Measurements from ENCODE around the gene TMLHE. TPM values are rescaled to one million over a fixed set of nuclear protein-coding genes. Genes with fewer than 3 reads are reported as not detected.
"Not testable (repeated sequence)": the region's sequence is repeated elsewhere in the genome, so short reads cannot be mapped to it uniquely, and the experiment has no call there.

The TMLHE gene
- total and polyA plus RNA-seq, 2 experiments from 2014 or later = 15.3 to 19.5 TPM

- not testable (repeated sequence) for H3K4me3 ChIP-seq; H2AFZ ChIP-seq; H4K20me1 ChIP-seq (ENCODE audit: insufficient read depth, poor library complexity, severe bottlenecking)
Measured at GRCh38 chrX:155477136-155477535, 135.6 kb downstream of the TMLHE start.

GRCh38 chrX:155466269-155466938 is 146.3 kb downstream of the TMLHE start:
- not testable (repeated sequence) for H3K27ac ChIP-seq; H3K9me3 ChIP-seq (ENCODE audit: low read depth); H3K4me1 ChIP-seq (ENCODE audit: insufficient read depth); H3K36me3 ChIP-seq (replicated peaks; ENCODE audit: insufficient read depth, low read depth); H3K4me3 ChIP-seq; H2AFZ ChIP-seq; H3K27me3 ChIP-seq; H3K9me2 ChIP-seq (replicated peaks; ENCODE audit: insufficient read depth); H4K20me1 ChIP-seq (ENCODE audit: insufficient read depth, poor library complexity, severe bottlenecking); DNase-seq (ENCODE audit: low spot score); H3K79me2 ChIP-seq; H3K4me2 ChIP-seq
- WGBS (ENCODE audit: low lambda C conversion rate, missing lambda C conversion rate) = no CpG with 5 or more reads among the region's 9 CpGs

More at GRCh38 chrX:155477136-155477535, 135.6 kb downstream of the TMLHE start:
- H3K36me3 ChIP-seq (replicated peaks; ENCODE audit: insufficient read depth, low read depth); H3K9me2 ChIP-seq (replicated peaks; ENCODE audit: insufficient read depth); DNase-seq (ENCODE audit: low spot score); H3K27me3 ChIP-seq; H3K9me3 ChIP-seq (ENCODE audit: low read depth); H3K4me1 ChIP-seq (ENCODE audit: insufficient read depth); H3K79me2 ChIP-seq; H3K27ac ChIP-seq; H3K4me2 ChIP-seq: not testable (repeated sequence)
- no CpG with 5 or more reads among the region's 7 CpGs for WGBS (ENCODE audit: low lambda C conversion rate, missing lambda C conversion rate)

- not testable (repeated sequence) for H3K27ac ChIP-seq; DNase-seq (ENCODE audit: low spot score); H3K9me2 ChIP-seq (replicated peaks; ENCODE audit: insufficient read depth); H4K20me1 ChIP-seq (ENCODE audit: insufficient read depth, poor library complexity, severe bottlenecking); H2AFZ ChIP-seq; H3K4me3 ChIP-seq; H3K27me3 ChIP-seq; H3K79me2 ChIP-seq; H3K4me1 ChIP-seq (ENCODE audit: insufficient read depth); H3K4me2 ChIP-seq; H3K9me3 ChIP-seq (ENCODE audit: low read depth); H3K36me3 ChIP-seq (replicated peaks; ENCODE audit: insufficient read depth, low read depth)
- no CpG with 5 or more reads among the region's 8 CpGs for WGBS (ENCODE audit: low lambda C conversion rate, missing lambda C conversion rate)
Measured at GRCh38 chrX:155460501-155460900, 152.3 kb downstream of the TMLHE start.

DNA sequence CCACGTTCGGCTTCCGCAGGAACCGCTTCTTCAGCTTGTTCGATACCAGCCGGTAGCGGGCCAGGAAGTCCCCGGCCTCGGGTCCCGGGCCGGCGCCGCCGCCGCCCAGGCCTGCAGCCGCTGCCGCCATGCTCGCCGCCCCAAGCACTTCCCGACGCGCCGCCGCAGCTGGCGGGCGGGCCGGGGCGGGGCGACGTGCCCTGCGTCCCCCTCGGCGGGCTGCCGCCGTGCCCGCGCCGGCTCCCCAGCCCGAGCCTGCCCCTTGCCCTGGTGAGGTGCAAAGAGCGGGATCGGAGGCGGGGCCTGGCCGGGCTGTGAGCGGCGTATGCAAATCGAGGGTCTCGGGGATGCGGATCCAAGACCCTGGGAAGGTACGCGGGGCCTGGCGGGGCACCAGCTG is 154.3 kb downstream of the TMLHE start, which contains the start of gene F8A3:
TSS of gene F8A3 (minus strand) at position 150 of the 400 bp plus-strand sequence. CDS start at position 130, 20 bp downstream.
- H3K4me3 ChIP-seq; H3K4me2 ChIP-seq; H3K36me3 ChIP-seq (replicated peaks; ENCODE audit: insufficient read depth, low read depth); H3K27me3 ChIP-seq; H3K4me1 ChIP-seq (ENCODE audit: insufficient read depth); H3K9me2 ChIP-seq (replicated peaks; ENCODE audit: insufficient read depth); H3K9me3 ChIP-seq (ENCODE audit: low read depth); DNase-seq (ENCODE audit: low spot score); H3K27ac ChIP-seq; H4K20me1 ChIP-seq (ENCODE audit: insufficient read depth, poor library complexity, severe bottlenecking); H2AFZ ChIP-seq; H3K79me2 ChIP-seq: not testable (repeated sequence)
- no CpG with 5 or more reads among the region's 51 CpGs for WGBS (ENCODE audit: low lambda C conversion rate, missing lambda C conversion rate)

- not testable (repeated sequence) for H3K27ac ChIP-seq; DNase-seq (ENCODE audit: low spot score); H3K9me3 ChIP-seq (ENCODE audit: low read depth); H3K9me2 ChIP-seq (replicated peaks; ENCODE audit: insufficient read depth); H3K79me2 ChIP-seq; H3K36me3 ChIP-seq (replicated peaks; ENCODE audit: insufficient read depth, low read depth); H3K4me2 ChIP-seq; H2AFZ ChIP-seq; H3K27me3 ChIP-seq; H4K20me1 ChIP-seq (ENCODE audit: insufficient read depth, poor library complexity, severe bottlenecking); H3K4me3 ChIP-seq; H3K4me1 ChIP-seq (ENCODE audit: insufficient read depth)
- WGBS (ENCODE audit: low lambda C conversion rate, missing lambda C conversion rate) = no CpG with 5 or more reads among the region's 97 CpGs
Measured at GRCh38 chrX:155457761-155458447, 154.8 kb downstream of the TMLHE start.

DNA sequence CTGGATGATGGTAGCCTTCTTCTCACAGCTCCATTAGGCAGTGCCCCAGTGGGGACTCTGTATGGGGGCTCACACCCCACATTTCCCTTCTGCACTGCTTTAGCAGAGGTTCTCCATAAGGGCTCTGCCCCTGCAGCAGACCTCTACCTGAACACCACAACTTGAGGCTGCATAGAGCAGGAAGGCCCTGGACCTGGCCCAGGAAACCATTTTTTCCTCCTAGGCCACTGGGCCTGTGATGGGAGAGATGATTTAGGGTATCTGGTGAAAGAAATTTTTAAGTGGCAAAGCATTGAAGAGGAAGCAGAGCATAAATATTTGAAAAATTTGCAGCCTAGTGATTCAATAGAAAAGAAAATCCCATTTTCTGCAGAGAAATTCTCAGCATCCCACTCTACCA is 171.7 kb downstream of the TMLHE start:
- no peaks in the 10 kb centered on the region for H4K20me1 ChIP-seq (ENCODE audit: insufficient read depth, poor library complexity, severe bottlenecking)
- no peak overlapping the region for H3K4me3 ChIP-seq
- H3K9me2 ChIP-seq (replicated peaks; ENCODE audit: insufficient read depth) = no peaks in the 10 kb centered on the region
- H3K4me1 ChIP-seq (ENCODE audit: insufficient read depth) = no peaks in the 10 kb centered on the region
- no peak for DNase-seq (ENCODE audit: low spot score)
- H3K4me2 ChIP-seq = no peak overlapping the region
- peaks cover 6% of the 10 kb centered on the region for H3K9me3 ChIP-seq (ENCODE audit: low read depth)
- H3K27ac ChIP-seq = no peak overlapping the region
- H3K36me3 ChIP-seq (replicated peaks; ENCODE audit: insufficient read depth, low read depth) = no peaks in the 10 kb centered on the region
- no peak overlapping the region for H2AFZ ChIP-seq
- TF ChIP-seq EZH2phosphoT487 (IDR thresholded peaks at IDR 0.05; ENCODE audit: low read depth, severe bottlenecking, unreplicated experiment) = no peak
- TF ChIP-seq, protein P1, sequence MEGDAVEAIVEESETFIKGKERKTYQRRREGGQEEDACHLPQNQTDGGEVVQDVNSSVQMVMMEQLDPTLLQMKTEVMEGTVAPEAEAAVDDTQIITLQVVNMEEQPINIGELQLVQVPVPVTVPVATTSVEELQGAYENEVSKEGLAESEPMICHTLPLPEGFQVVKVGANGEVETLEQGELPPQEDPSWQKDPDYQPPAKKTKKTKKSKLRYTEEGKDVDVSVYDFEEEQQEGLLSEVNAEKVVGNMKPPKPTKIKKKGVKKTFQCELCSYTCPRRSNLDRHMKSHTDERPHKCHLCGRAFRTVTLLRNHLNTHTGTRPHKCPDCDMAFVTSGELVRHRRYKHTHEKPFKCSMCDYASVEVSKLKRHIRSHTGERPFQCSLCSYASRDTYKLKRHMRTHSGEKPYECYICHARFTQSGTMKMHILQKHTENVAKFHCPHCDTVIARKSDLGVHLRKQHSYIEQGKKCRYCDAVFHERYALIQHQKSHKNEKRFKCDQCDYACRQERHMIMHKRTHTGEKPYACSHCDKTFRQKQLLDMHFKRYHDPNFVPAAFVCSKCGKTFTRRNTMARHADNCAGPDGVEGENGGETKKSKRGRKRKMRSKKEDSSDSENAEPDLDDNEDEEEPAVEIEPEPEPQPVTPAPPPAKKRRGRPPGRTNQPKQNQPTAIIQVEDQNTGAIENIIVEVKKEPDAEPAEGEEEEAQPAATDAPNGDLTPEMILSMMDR (IDR thresholded peaks at IDR 0.05; ENCODE audit: poor library complexity) = no peak
- no peak for TF ChIP-seq EZH2 (IDR thresholded peaks at IDR 0.05; ENCODE audit: borderline replicate concordance)
- H3K27me3 ChIP-seq = no peaks in the 10 kb centered on the region
- no peaks in the 10 kb centered on the region for H3K79me2 ChIP-seq
